GM12872 (cell line): ENCODE results near the gene NKX1-1.

Source experiments
- TF ChIP-seq, protein P1 (sequence below): IDR thresholded peaks from 3 replicates; pipeline ENCODE4 v1.5.1; 2011; ENCODE audit warnings: low read depth, mild to moderate bottlenecking, low read length, moderate library complexity; ENCODE audit not compliant: insufficient read depth

Gene NKX1-1

DNA sequence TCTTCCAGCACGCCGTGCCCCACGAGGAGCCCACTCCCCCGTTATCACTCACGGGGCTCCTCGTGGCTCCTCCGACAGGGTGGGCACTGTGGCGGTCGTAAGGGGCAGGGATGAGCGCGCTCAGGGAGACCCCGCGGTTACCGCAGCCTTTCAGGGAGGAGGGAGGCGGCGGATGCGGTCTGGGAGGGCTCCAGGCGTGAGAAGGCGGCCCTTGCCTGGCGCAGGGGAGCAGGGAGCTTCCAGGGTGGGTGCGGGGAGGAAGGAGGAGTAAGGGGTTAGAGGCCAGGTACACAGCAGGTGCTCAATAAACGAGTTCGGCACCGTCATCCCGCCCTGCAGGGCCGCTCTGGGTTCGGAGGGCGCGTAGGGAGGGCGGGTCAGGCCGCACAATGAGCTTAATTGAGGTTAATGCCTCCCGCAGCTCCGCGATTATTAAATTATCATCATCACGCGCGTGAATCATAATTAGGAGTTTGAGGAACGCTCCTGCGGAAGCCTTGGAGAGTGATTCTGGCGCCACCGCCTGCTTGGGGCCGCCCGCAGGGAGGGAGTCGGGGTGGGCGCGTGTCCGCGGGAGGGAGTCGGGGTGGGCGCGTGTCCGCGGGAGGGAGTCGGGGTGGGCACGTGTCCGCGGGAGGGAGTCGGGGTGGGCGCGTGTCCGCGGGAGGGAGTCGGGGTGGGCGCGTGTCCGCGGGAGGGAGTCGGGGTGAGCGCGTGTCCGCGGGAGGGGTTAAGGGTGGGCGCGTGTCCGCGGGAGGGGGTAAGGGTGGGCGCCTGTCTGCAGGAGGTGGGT, 7.6 kb upstream of the NKX1-1 start:
- TF ChIP-seq, protein P1, sequence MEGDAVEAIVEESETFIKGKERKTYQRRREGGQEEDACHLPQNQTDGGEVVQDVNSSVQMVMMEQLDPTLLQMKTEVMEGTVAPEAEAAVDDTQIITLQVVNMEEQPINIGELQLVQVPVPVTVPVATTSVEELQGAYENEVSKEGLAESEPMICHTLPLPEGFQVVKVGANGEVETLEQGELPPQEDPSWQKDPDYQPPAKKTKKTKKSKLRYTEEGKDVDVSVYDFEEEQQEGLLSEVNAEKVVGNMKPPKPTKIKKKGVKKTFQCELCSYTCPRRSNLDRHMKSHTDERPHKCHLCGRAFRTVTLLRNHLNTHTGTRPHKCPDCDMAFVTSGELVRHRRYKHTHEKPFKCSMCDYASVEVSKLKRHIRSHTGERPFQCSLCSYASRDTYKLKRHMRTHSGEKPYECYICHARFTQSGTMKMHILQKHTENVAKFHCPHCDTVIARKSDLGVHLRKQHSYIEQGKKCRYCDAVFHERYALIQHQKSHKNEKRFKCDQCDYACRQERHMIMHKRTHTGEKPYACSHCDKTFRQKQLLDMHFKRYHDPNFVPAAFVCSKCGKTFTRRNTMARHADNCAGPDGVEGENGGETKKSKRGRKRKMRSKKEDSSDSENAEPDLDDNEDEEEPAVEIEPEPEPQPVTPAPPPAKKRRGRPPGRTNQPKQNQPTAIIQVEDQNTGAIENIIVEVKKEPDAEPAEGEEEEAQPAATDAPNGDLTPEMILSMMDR: no peak

DNA sequence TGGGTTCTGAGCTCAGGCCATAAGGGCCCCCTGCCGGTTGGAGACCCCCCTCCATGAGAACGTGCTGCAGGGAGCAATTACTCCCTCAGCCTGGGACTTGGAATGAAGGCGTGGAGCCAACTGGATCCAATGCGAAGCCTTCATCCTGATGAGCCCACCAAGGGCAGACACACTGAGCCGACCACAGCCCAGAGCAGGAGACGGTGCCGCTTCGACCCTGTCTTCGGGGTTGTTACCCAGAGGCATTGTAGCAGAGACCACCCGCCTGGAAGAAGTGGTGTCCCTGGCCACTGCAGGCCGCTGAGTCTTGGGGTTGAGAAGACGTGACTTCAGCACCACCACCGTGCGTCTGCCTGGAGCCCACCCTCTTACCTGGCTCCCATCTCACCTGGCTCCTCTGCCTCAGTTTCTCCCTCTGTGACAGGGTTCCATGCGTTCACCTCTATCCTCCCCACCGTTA, 7.0 kb upstream of the NKX1-1 start:
- TF ChIP-seq, protein P1: no peak

DNA sequence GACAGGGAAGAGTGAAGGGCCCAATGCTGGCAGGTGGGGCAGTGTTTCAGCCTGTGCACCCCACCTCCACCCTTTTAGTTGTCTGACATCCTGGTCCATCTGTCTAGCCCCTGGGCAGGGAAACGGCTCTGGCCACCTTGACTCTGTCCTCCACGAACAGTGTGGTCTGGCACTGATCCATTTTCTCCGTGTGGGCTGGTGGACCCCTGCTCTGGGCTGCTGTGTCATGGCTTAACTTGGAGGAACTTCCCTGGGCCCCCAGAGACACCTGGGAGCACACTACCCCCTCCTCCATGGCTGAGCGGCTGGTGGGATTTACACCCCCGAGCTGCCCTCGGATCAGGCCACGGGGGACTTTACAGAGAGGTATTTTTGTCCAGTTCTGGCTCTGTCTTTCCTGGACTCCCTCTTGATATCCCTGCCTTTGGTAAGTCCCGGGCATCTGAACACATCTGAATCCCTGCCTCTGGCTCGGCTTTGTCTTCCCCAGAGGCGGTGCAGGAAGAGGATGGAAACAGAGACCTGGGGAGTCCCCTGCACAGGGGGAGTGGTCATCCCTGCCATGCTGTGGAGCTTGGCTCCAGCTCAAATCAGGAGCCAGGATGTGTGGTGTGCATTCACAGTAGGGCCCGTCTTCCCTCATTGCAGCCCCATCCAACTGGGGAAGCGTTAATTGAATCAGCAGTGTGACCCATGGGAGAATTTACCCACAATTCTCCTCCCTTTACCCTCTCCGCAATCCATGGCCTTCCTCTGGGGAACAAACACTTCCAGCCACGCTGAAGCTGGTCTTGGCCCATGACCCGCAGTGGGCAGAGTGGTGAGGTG, 6.3 kb upstream of the NKX1-1 start:
- TF ChIP-seq, protein P1: no peak

DNA sequence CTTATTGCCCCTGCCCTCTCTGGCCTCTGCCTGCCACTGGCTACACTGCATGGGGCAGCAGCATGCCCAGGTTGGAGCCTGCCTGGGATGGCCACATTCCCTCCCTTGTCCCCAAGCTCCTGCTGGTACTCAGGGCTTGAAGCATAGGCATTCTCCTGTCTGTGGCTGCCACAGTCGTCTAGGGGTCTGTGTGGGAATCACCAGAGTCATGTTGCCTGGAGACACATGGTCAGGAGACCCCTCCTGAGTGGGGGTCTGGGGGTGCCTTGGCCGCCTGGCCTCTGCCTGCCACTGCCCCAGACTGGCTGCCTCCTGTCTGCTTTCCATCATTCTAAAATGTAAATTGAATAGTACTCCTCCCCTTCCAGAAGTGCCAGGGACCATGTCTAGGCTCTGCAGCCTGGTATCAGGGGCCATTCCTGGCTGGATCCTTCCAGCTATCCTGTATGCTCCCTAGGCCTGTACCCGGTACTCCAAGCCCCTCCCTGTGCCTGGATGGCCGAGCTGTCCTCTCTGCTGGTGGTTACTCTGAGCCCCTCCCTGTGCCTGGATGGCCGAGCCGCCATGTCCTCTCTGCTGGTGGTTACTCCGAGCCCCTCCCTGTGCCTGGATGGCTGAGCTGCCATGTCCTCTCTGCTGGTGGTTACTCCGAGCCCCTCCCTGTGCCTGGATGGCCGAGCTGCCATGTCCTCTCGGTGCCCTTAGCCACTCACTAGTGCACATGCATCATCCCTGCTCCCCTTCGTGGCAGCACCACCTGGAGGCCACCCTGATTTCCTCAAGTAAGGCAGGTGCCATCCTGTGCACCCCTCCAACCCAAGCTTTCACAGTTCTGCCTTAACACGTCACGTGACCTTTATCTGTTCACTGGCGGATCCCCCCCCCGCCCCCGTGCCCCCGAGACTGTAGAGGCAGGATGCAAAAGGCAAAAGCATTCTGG, 5.5 kb upstream of the NKX1-1 start:
- TF ChIP-seq, protein P1: no peak

DNA sequence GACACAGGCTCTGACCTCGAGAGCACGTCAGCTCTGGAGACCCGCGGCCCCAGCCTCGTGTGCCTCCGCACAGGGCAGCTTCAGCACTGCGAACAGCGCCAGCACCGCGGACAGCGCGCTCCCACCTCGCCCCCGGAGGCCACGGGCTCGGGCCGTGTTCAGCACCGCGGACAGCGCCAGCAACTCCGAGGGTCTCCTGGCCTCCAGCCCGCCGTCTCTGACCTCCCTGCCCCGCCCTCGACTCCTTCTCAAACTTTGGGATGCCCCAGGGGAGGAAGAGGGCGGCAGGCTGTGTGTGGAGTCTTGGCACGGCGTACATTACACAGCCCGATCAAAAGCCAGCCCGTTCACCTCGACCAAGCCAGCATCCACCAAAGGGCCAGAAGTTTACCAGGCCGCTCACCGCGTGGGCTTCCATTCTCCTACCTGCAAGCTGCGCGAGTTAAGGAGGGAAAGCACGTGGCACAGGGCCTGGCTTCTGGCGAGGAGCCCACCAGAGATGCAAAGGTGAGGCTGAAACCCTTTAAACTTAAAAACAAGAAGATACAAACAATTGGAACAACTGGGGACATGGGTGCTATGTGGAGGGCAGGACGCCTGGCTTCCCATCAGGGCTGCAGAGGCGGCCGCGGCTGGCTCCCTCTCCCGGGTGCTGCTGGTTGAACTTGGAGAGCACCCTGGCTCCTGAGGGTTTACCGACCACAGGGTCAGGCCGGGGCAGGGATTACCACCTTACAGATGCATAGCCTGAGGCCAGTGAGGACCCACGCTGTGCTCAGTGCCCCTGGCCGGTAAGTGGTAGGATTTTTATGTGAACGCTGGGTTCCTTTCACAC, 4.5 kb upstream of the NKX1-1 start:
- TF ChIP-seq, protein P1: no peak

DNA sequence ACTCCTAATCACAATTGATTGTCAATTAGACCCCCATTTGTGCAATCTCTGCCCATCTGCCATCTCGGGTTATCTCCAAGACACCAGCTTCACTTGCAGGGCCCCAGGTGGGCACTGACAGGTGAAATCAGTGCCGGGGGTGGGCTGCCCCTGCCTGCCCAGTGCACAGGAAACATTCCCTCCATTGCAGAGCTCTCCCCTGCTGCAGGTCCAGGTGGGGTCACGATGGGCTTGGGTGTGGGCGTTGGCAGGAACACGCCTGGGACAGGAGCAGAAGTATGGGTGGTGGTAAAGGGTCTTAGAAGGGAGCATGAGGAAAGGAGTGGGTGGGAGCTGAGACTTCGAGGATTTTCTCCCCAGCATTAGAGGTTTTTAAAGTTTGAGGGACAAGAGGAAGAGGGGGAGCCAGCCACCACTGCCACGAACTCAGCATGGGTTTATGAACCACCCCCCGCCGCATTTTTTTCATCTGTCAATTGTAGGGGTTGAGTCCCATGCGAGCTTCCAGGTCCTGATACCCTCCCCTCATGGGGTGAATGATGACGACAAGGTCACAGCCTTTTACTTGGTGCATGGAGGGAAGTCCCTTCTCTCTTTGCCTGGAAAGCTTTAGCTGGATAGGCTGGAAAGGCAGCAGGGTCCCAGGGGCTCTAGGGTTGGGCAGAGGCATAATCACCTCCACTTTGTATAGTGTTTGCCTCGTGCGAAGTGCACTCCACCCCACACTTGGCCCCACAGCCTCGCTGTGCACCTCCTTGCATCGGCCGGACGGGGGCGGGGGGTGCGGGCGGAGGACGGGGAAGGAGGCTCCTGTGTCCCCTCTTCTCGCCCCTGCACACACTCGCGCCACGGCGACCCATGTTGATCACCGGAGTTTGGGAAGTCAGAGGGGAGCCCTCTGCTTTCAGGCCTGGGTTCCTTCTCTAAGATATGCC, 3.5 kb upstream of the NKX1-1 start:
- TF ChIP-seq, protein P1: no peak
